ENCODE measurements around the gene IL2RA.

DNA sequence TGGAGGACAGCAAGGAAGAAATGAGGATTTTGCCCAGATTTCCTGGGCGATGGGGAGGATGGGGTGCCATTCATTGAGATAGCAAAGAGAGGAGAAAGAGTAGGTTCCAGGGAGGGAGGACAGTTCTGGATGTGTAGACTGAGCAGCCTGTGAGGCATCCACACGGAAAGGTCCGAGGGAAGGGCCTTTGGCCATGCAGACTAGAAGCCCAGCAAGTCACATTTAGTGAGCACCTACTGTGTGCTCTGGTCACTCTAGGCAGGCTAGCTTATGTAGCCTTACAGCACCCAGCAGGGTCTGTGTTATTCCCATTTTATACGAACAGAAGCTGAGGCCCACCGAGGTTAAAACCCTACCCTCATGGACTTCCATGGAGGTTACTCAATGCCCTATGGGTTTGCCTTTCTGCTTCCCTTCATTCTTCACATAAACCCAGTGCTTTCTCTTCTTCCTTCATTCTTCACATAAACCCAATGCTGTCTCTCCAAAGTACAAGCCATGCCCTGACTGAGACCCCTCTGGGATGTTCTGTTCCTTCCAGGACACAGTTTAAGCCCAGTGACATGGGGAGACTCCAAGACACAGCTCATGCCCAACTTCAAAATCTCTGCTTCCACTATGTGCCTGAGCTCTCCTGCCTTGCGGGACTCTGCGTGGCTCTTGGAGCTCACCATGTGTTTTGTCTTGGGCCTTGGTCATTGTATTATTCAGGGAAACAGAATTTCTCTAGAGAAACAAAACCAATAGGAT is 13.7 kb downstream of the IL2RA start:
- no peak for TF ChIP-seq CEBPB (IDR thresholded peaks at IDR 0.05; ENCODE audit: low read depth)
- no peak for TF ChIP-seq REST (IDR thresholded peaks at IDR 0.05; ENCODE audit: low read depth)
- TF ChIP-seq MAX (IDR thresholded peaks at IDR 0.05), result no peak
- no peak for TF ChIP-seq YY1 (IDR thresholded peaks at IDR 0.05; ENCODE audit: extremely low read depth, insufficient replicate concordance, low read depth, low read length)
- TF ChIP-seq CTCF (IDR thresholded peaks at IDR 0.05 in 2 of 3, conservative IDR thresholded peaks at IDR 0.05 in 1 of 3; ENCODE audit: borderline replicate concordance in 1 of 3, insufficient read depth in 1 of 3, low read depth in 2 of 3, low read length in 2 of 3), result no peak
- TF ChIP-seq POLR2A (IDR thresholded peaks at IDR 0.05; ENCODE audit: borderline replicate concordance, extremely low read depth, insufficient read depth, insufficient read length), result no peak
- TF ChIP-seq SIN3A (IDR thresholded peaks at IDR 0.05; ENCODE audit: low read depth), result no peak
- no peak for TF ChIP-seq JUND (IDR thresholded peaks at IDR 0.05)
- TF ChIP-seq RAD21 (IDR thresholded peaks at IDR 0.05; ENCODE audit: low read depth), result no peak

Measured in HCT116 (cell line).